NCI-H1436 (cell line): Measurements from ENCODE around the gene CYB561.
A peak's percentile ranks its signal among the peaks of the same experiment; 100 is the strongest.

Experiments
- DNase-seq: peaks from one replicate; lab custom pipeline; 2025; lab: John Stamatoyannopoulos, UW

Gene CYB561

GRCh38 chr17:63445954-63446752 is at the start of gene CYB561:
CYB561 (minus strand) TSS chr17:63446306; CDS start chr17:63437547, 8,759 bp downstream.
- peak; percentile 68 for DNase-seq

- no peak for DNase-seq
These were observed 49.4 kb upstream of the CYB561 start for GRCh38 chr17:63495491-63495890.

- DNase-seq, result no peak
These were observed 48.3 kb upstream of the CYB561 start for GRCh38 chr17:63494300-63494928.

- no peak for DNase-seq
These were observed 47.3 kb upstream of the CYB561 start for GRCh38 chr17:63493411-63493810.

- no peak for DNase-seq
These were observed 46.8 kb upstream of the CYB561 start for GRCh38 chr17:63492940-63493339.

GRCh38 chr17:63491977-63492618 is 46.0 kb upstream of the CYB561 start:
- DNase-seq, result no peak

GRCh38 chr17:63491413-63491812 is 45.3 kb upstream of the CYB561 start:
- DNase-seq, result no peak

- no peak for DNase-seq
These were observed 44.8 kb upstream of the CYB561 start for GRCh38 chr17:63490858-63491400.

GRCh38 chr17:63490329-63490728 is 44.2 kb upstream of the CYB561 start:
- DNase-seq, result no peak

- no peak for DNase-seq
These were observed 43.2 kb upstream of the CYB561 start for GRCh38 chr17:63489291-63489690.

- no peak for DNase-seq
These were observed 42.7 kb upstream of the CYB561 start for GRCh38 chr17:63488851-63489250.

GRCh38 chr17:63487014-63487339 is 40.9 kb upstream of the CYB561 start:
- DNase-seq, result no peak

- no peak for DNase-seq
These were observed 40.4 kb upstream of the CYB561 start for GRCh38 chr17:63486317-63487013.

- no peak for DNase-seq
These were observed 37.8 kb upstream of the CYB561 start for GRCh38 chr17:63483655-63484575.

GRCh38 chr17:63483038-63483437 is 36.9 kb upstream of the CYB561 start:
- DNase-seq, result no peak

GRCh38 chr17:63482509-63482908 is 36.4 kb upstream of the CYB561 start:
- DNase-seq, result no peak

GRCh38 chr17:63481488-63481870 is 35.4 kb upstream of the CYB561 start:
- no peak for DNase-seq

- peak; percentile 66 for DNase-seq
These were observed 34.9 kb upstream of the CYB561 start for GRCh38 chr17:63480826-63481487.

- no peak for DNase-seq
These were observed 34.2 kb upstream of the CYB561 start for GRCh38 chr17:63480192-63480784.

GRCh38 chr17:63479495-63480184 is 33.5 kb upstream of the CYB561 start:
- no peak for DNase-seq
